ENCODE measurements around the gene SLAMF8.
A peak's percentile ranks its signal among the peaks of the same experiment; 100 is the strongest.

Gene SLAMF8

DNA sequence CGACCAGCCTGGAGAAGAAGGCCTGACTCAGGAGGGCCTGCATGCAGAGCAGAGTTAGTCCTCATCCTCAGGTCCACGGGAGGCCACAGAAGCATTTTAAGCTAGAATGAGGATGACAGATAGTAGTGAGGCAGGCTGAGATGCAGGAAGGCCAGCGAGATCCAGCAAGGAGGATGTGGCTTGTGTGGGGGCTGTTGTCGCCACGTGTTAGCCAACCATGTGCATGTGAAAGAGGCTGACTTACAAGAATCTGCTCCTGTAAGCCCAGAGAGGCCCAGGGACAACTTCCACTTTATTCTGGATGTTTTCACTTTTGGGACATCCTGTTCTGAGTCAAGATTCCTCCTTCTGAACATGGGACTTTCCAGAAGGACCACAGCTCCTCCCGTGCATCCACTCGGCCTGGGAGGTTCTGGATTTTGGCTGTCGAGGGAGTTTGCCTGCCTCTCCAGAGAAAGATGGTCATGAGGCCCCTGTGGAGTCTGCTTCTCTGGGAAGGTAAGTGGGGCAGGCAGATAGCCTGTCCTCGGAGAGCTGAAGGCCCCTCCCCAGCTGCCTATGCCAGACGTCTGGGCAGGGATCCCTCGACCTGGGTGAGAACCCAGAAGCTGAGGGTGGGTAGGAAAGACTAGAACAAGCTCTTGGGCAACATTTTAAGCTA is at the start of gene SLAMF8:
TSS of gene SLAMF8 (plus strand) at position 433 of the 661 bp plus-strand sequence. CDS start at position 459, 26 bp downstream.
- Mint-ChIP-seq H3K27me3 (peaks cover 59% of the 10 kb centered on the region), H3K36me3 (peaks cover 13% of the 10 kb centered on the region), H3K4me1 (peaks cover 49% of the 10 kb centered on the region), H3K4me3 (peak within 1 kb of the TSS; percentile 6), H3K27ac (peak within 1 kb of the TSS; percentile 66), H3K9me3 (peaks cover 19% of the 10 kb centered on the region)
- peak; percentile 75 for DNase-seq
- CTCF ChIA-PET = interaction anchor here (0.9 to 2.5 kb wide), 7 partner anchors 18 to 179 kb away, joined by 3 to 8 read pairs (median 4); partner anchors contain the start of gene FCRL6

DNA sequence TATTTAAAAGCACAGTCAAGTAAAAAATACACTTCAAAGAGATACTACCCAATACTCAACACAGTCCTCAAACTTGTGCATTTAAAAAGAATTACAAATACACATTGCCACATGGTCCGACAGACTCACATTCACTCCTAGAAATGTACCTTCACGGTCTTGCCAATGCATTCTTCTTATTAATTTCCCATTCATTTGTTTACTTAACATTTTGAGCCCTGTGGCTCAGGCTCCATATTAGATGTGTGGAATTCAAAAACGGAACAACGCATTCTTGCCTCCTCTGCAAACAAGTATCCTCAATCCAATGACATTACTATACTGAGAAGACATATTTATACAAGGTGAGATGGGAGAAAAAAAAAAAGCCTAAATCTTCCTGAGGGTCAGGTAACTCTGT is 48.4 kb upstream of the SLAMF8 start:
- H3K27me3 Mint-ChIP-seq = peaks cover 13% of the 10 kb centered on the region
- H3K27ac Mint-ChIP-seq = no peak overlapping the region
- H3K36me3 Mint-ChIP-seq = no peaks in the 10 kb centered on the region
- no peak for DNase-seq
- H3K4me3 Mint-ChIP-seq = no peak overlapping the region
- H3K4me1 Mint-ChIP-seq = peaks cover 19% of the 10 kb centered on the region
- CTCF ChIA-PET = interaction anchor here (0.7 to 5.8 kb wide), 3 partner anchors 20 to 230 kb away, joined by 3 to 26 read pairs (median 4); no protein-coding TSS in a partner anchor
- no peaks in the 10 kb centered on the region for H3K9me3 Mint-ChIP-seq

DNA sequence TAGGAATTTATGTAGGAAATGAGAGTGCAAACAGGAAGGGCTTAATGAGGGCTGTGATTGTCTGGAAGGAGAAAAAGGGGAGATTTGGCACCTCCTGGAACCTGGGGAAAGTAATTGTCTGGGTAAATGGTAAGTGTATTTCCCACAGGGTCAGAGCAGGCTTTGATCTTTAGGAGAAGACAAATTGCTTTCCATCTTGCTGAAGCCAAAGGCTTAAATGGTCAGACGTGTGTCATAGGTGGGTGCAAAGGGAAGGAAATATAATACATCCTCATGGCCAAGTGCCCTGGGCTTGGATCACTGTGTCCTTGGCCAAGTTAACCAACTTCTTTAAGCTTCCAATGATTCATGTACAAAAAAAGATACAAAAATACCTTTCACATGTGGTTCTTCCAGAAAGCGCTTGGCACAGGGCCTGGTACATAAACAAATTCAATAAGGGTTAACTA is 47.2 kb upstream of the SLAMF8 start:
- Mint-ChIP-seq H3K4me1 (peaks cover 24% of the 10 kb centered on the region), H3K9me3 (no peaks in the 10 kb centered on the region), H3K27me3 (peaks cover 12% of the 10 kb centered on the region), H3K27ac (no peak overlapping the region), H3K36me3 (no peaks in the 10 kb centered on the region), H3K4me3 (no peak overlapping the region)
- no peak for DNase-seq
- CTCF ChIA-PET = interaction anchor here (1.2 kb wide), 1 partner anchor 229 kb away, joined by 4 read pairs; no protein-coding TSS in a partner anchor

DNA sequence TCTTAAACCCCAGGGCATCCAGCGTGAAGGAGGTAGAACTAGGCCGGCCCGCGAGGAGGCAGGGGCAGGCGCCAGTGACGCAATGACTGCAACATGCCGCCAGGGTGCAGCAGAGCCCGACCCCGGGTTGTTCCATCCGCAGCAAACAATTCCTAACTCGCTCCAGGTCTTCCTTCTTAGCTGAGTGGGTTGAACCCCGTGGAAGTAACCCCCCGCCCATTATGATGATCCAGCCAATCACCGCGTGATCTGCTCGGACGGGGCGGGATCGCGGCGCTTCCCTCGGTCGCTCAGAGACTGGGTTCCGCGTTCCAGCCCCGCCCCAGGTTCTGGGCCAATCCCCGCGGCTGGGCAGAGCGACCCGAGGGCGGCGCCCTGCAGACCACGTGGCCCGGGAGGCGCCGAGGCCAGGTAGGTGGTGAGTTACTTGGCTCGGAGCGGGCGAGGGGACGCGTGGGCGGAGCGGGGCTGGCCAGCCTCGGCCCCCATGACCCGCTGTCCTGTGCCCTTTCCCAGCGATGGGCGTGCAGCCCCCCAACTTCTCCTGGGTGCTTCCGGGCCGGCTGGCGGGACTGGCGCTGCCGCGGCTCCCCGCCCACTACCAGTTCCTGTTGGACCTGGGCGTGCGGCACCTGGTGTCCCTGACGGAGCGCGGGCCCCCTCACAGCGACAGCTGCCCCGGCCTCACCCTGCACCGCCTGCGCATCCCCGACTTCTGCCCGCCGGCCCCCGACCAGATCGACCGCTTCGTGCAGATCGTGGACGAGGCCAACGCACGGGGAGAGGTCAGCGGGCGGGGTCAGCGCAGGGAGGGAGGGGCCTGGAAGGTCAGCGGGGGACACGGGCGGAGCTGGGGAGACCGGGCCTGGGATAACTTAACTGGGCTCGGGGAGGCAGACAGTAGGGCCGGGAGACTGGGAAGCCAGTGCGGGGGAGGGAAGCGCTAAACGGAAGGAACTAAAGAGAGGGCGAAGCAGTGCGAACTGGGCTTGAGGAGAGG is 45.8 kb upstream of the SLAMF8 start, which contains the start of gene DUSP23:
TSS of gene DUSP23 (plus strand) at position 380 of the 1,000 bp plus-strand sequence. CDS start at position 519, 139 bp downstream.
- peaks cover 32% of the 10 kb centered on the region for H3K4me1 Mint-ChIP-seq
- no peaks in the 10 kb centered on the region for H3K9me3 Mint-ChIP-seq
- H3K27ac Mint-ChIP-seq = peak within 1 kb of the TSS; percentile 25
- CTCF ChIA-PET = interaction anchor here (0.6 to 4.8 kb wide), 11 partner anchors 9 to 227 kb away, joined by 3 to 35 read pairs (median 4); partner anchors contain the start of gene TAGLN2
- H3K4me3 Mint-ChIP-seq = peak within 1 kb of the TSS; percentile 81
- DNase-seq = peak; percentile 98
- H3K36me3 Mint-ChIP-seq = no peaks in the 10 kb centered on the region
- peaks cover 6% of the 10 kb centered on the region for H3K27me3 Mint-ChIP-seq

DNA sequence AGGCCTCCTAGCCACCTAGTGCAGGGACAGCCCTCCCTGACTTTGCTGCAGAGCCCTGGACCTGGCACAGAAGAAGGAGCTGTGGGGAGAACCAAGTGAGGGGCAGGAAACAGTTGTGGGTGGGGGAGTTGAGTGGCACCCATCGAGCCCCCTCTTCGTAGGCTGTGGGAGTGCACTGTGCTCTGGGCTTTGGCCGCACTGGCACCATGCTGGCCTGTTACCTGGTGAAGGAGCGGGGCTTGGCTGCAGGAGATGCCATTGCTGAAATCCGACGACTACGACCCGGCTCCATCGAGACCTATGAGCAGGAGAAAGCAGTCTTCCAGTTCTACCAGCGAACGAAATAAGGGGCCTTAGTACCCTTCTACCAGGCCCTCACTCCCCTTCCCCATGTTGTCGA is 44.7 kb upstream of the SLAMF8 start:
- Mint-ChIP-seq H3K36me3 (no peaks in the 10 kb centered on the region), H3K27me3 (peaks cover 11% of the 10 kb centered on the region), H3K4me1 (peaks cover 32% of the 10 kb centered on the region), H3K27ac (no peak overlapping the region), H3K4me3 (peak overlapping the region; percentile 81), H3K9me3 (no peaks in the 10 kb centered on the region)
- no peak for DNase-seq
- CTCF ChIA-PET = interaction anchor here (1.1 to 4.8 kb wide), 6 partner anchors 8 to 226 kb away, joined by 4 to 35 read pairs (median 6); no protein-coding TSS in a partner anchor

DNA sequence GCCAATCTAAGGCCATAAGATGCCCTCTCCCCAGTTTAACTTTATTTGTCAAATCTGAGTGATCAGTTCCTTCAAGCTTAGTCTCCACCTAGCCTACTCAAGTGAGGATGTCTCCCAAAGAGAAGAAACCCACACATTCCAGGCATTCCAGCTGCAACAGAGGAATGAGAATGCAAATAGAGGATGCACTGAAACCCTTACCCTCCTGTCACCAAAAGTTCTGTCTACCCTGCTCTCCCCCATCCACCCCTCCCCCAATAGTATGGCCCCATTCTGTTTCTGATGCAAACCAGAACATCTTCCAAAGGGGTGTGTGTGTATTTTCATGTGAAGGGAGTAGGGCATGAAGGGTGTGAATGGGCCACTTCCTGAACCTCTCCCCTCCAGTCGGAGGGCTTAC is 42.9 kb upstream of the SLAMF8 start:
- Mint-ChIP-seq H3K4me1 (peaks cover 32% of the 10 kb centered on the region), H3K9me3 (no peaks in the 10 kb centered on the region), H3K27ac (no peak overlapping the region), H3K36me3 (no peaks in the 10 kb centered on the region), H3K27me3 (peaks cover 12% of the 10 kb centered on the region), H3K4me3 (no peak overlapping the region)
- CTCF ChIA-PET = interaction anchor here (0.9 to 4.8 kb wide), 3 partner anchors 15 to 109 kb away, joined by 4 to 31 read pairs (median 6); no protein-coding TSS in a partner anchor
- DNase-seq = no peak

DNA sequence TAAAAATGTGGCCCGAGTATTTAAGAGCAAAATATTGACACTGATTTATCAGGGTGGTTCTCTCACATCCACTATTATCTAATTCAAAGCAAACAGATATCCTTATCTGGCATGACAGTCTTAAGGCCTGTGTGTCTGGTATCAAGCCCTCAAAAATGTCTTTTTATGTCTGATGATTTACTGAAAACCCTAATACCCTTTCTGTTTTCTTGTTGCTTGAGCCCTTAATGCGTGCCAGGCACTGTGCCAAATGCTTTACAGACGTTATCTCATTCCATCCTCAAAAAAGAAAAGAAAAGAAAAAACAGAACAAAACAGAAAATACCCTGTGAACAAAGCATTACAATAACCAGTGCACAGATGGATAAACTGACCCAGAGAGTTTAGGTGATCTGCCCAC is 40.2 kb upstream of the SLAMF8 start:
- no peak for DNase-seq
- H3K27me3 Mint-ChIP-seq = peaks cover 10% of the 10 kb centered on the region
- H3K27ac Mint-ChIP-seq = no peak overlapping the region
- peaks cover 15% of the 10 kb centered on the region for H3K4me1 Mint-ChIP-seq
- CTCF ChIA-PET = interaction anchor here (0.9 to 1.0 kb wide), 2 partner anchors 104 to 108 kb away, joined by 3 to 4 read pairs; no protein-coding TSS in a partner anchor
- no peaks in the 10 kb centered on the region for H3K9me3 Mint-ChIP-seq
- no peak overlapping the region for H3K4me3 Mint-ChIP-seq
- H3K36me3 Mint-ChIP-seq = no peaks in the 10 kb centered on the region

DNA sequence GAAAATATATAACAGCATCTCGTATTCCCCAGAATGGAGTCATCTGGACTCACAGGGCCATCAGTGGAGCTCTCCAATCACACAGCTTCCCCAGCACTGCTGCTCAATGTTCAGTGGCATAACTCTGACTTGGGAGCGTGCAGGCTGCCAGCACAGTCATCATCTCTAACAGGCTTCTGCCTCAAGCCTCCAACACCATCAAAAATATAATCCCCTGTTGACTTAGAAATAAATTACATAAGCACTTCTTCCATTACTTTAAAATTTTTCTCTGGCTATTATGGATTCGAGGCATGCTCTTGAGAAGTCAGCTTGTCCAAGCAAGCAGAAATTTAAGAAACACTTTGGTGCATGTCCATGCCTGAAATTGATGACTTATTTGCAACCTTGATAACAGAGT is 39.7 kb upstream of the SLAMF8 start:
- CTCF ChIA-PET = interaction anchor here (0.7 to 1.0 kb wide), 2 partner anchors 8 to 107 kb away, joined by 3 read pairs; no protein-coding TSS in a partner anchor
- DNase-seq = no peak
- Mint-ChIP-seq H3K4me3 (no peak overlapping the region), H3K36me3 (no peaks in the 10 kb centered on the region), H3K4me1 (peaks cover 12% of the 10 kb centered on the region), H3K27ac (no peak overlapping the region), H3K27me3 (peaks cover 15% of the 10 kb centered on the region), H3K9me3 (no peaks in the 10 kb centered on the region)

DNA sequence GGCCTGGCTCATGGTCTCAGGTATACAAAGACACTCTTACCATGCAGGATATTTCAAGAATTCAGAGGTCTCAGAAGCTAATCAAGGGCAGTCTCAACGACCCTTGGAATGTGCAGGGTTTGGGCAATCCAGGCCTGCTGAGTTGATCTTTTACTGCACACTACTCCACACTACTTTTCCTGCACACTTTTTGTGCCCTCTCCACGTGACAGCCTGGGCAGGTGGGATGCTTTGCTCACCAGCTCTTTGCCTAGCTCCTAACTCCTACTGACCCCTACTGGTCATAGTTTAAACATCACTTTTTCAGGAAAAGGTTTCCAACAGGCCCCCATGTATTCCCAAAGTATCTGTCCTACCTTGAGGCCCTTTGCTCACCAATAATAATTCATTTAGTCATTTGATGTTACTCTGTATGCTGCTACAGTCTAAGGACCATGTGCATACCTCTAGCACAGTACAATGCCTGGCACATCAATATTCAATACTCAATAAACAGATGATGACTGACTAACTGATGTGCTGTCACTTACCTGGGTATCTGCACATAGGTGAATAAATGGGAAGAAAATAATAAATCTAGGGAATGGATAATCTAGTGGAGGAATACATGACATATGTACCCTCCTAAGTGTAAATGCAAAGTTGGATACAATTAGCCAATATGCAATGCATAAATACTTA is 36.3 kb upstream of the SLAMF8 start:
- H3K27ac Mint-ChIP-seq = no peak overlapping the region
- no peak overlapping the region for H3K4me3 Mint-ChIP-seq
- no peaks in the 10 kb centered on the region for H3K9me3 Mint-ChIP-seq
- peaks cover 25% of the 10 kb centered on the region for H3K27me3 Mint-ChIP-seq
- no peaks in the 10 kb centered on the region for H3K36me3 Mint-ChIP-seq
- H3K4me1 Mint-ChIP-seq = peaks cover 4% of the 10 kb centered on the region
- no peak for DNase-seq
- CTCF ChIA-PET = interaction anchor here (0.7 to 2.6 kb wide), 11 partner anchors 9 to 579 kb away, joined by 3 to 11 read pairs (median 5); partner anchors contain the start of gene DUSP23

DNA sequence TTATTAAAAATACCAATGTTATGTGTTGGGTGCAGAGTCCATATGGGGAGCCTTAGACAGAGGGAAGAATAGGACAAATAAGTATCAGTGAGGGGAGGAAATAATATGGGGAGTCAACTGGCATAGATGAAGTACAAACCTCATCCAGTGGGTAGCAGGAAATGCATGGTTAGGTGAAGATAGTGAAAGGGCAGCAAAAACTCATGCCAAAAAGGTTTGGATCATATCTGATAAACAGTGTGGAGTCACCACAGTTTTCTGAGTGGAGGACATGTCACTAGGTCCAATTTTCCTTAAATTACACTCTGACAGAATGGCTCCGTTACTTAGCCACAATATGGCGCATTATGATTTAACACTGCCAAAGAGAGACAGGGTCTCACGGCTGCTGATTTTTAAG is 35.6 kb upstream of the SLAMF8 start:
- H3K4me3 Mint-ChIP-seq = no peak overlapping the region
- H3K9me3 Mint-ChIP-seq = no peaks in the 10 kb centered on the region
- H3K27me3 Mint-ChIP-seq = peaks cover 25% of the 10 kb centered on the region
- no peaks in the 10 kb centered on the region for H3K4me1 Mint-ChIP-seq
- no peaks in the 10 kb centered on the region for H3K36me3 Mint-ChIP-seq
- H3K27ac Mint-ChIP-seq = no peak overlapping the region
- CTCF ChIA-PET = no interaction called here
- no peak for DNase-seq

DNA sequence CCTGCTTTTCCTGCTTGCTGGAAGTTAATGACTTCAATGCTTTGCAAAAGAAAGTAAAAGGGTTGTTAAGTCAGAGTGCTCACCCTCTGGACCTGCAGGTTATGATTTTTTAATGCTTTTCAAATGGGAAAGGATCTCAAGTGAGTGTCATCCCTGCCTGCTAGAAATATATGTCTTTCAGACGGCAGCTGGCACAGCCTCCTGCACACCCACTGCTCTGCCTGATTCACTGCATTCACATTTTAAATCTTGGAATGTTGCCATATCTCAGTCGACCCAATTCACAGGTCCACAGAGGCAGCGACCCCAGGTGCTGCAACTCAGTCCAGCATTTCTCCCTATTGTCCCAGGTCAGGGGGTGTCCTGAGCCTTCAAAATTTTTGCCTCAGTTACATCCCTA is 35.2 kb upstream of the SLAMF8 start:
- no peaks in the 10 kb centered on the region for H3K36me3 Mint-ChIP-seq
- peaks cover 27% of the 10 kb centered on the region for H3K27me3 Mint-ChIP-seq
- H3K27ac Mint-ChIP-seq = no peak overlapping the region
- H3K4me3 Mint-ChIP-seq = no peak overlapping the region
- H3K4me1 Mint-ChIP-seq = no peaks in the 10 kb centered on the region
- CTCF ChIA-PET = no interaction called here
- no peak for DNase-seq
- no peaks in the 10 kb centered on the region for H3K9me3 Mint-ChIP-seq

DNA sequence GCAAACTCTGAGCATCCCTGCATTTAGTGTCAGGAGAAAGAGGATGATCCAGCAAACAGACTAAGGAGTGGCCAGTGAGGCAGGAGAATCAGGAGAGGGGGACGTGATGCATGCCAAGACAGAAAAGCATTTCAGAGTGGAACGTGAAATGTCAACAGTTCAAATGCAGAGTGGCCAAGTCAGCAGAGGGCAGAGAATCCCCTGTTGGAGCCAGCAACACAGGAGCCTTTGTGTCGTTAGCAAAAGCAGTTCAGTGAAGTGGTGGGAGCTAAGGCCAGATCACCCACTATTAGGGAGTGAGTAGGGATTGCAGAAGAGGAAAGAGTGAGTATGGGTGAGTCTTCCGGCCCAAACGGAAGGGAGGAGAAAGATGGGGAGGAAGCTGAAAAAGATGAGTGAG is 31.1 kb upstream of the SLAMF8 start:
- H3K27ac Mint-ChIP-seq = no peak overlapping the region
- peaks cover 11% of the 10 kb centered on the region for H3K4me1 Mint-ChIP-seq
- peaks cover 42% of the 10 kb centered on the region for H3K27me3 Mint-ChIP-seq
- H3K4me3 Mint-ChIP-seq = no peak overlapping the region
- no peaks in the 10 kb centered on the region for H3K9me3 Mint-ChIP-seq
- H3K36me3 Mint-ChIP-seq = no peaks in the 10 kb centered on the region
- DNase-seq = no peak
- CTCF ChIA-PET = interaction anchor here (1.1 to 13.3 kb wide), 2 partner anchors 8 to 95 kb away, joined by 3 to 430 read pairs; no protein-coding TSS in a partner anchor

DNA sequence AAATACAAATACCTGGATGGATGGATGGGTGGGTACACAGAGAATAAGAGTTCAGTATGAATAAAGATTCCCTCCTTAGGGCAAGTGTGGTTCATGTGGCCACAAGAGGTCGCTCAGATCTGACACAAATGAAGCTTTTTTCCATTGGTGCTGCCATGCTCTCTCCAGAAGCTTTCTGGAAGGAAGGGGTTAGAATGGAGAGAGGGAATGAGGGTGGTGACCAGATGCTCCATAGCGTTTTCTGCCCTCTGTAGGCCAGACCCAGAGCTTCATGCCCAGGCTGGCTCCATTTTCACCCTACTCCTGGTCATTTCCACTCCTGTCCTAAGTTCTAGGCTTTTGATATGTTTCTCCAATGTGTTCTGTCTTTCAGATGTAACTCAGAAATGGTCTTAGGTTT is 27.8 kb upstream of the SLAMF8 start:
- Mint-ChIP-seq H3K9me3 (no peaks in the 10 kb centered on the region), H3K4me1 (peaks cover 17% of the 10 kb centered on the region), H3K36me3 (no peaks in the 10 kb centered on the region), H3K4me3 (no peak overlapping the region), H3K27ac (no peak overlapping the region), H3K27me3 (peaks cover 53% of the 10 kb centered on the region)
- CTCF ChIA-PET = interaction anchor here (0.7 to 13.3 kb wide), 37 partner anchors 9 to 280 kb away, joined by 3 to 430 read pairs (median 5); partner anchors contain the start of gene DUSP23
- peak; percentile 64 for DNase-seq

Measured in activated naive CD4-positive, alpha-beta T cell treated with anti-CD3 and anti-CD28 coated beads, Interleukin-2, amount 10 ng/mL, durations not matched to agents 7 days and 5 days (primary cell).